Suppressor macrophage treated with lipopolysaccharide for 4 hours (primary cell): ENCODE measurements around the gene STAMBPL1.

Experiments
- DNase-seq: peaks from one replicate; pipeline ENCODE4 v3.0.0-alpha.2; 2020

STAMBPL1 gene

GRCh38 chr10:88896372-88896993 is 16.4 kb downstream of the STAMBPL1 start:
- no peak for DNase-seq

GRCh38 chr10:88896994-88897853 is 17.2 kb downstream of the STAMBPL1 start:
- DNase-seq: no peak

GRCh38 chr10:88898727-88899126 is 18.7 kb downstream of the STAMBPL1 start:
- DNase-seq: no peak

GRCh38 chr10:88899886-88900285 is 19.8 kb downstream of the STAMBPL1 start:
- DNase-seq: no peak

GRCh38 chr10:88901206-88901983 is 21.4 kb downstream of the STAMBPL1 start:
- peak; percentile 88 for DNase-seq

- DNase-seq: no peak
These were observed 22.1 kb downstream of the STAMBPL1 start for GRCh38 chr10:88901984-88902789.

GRCh38 chr10:88903715-88904114 is 23.7 kb downstream of the STAMBPL1 start:
- no peak for DNase-seq

GRCh38 chr10:88906921-88907320 is 26.9 kb downstream of the STAMBPL1 start:
- no peak for DNase-seq

GRCh38 chr10:88908194-88908593 is 28.1 kb downstream of the STAMBPL1 start:
- no peak for DNase-seq

GRCh38 chr10:88911116-88911515 is 31.1 kb downstream of the STAMBPL1 start:
- DNase-seq: no peak

GRCh38 chr10:88911851-88912250 is 31.8 kb downstream of the STAMBPL1 start:
- DNase-seq: no peak

- DNase-seq: no peak
These were observed 33.1 kb downstream of the STAMBPL1 start for GRCh38 chr10:88913127-88913526.

- DNase-seq: no peak
These were observed 33.7 kb downstream of the STAMBPL1 start for GRCh38 chr10:88913788-88914187.

- DNase-seq: no peak
These were observed 35.7 kb downstream of the STAMBPL1 start for GRCh38 chr10:88915781-88916180.

GRCh38 chr10:88916231-88916630 is 36.2 kb downstream of the STAMBPL1 start:
- no peak for DNase-seq

GRCh38 chr10:88916986-88917385 is 36.9 kb downstream of the STAMBPL1 start:
- no peak for DNase-seq

GRCh38 chr10:88918191-88918905 is 38.3 kb downstream of the STAMBPL1 start:
- no peak for DNase-seq

- no peak for DNase-seq
These were observed 39.0 kb downstream of the STAMBPL1 start for GRCh38 chr10:88919041-88919440.

GRCh38 chr10:88920198-88920597 is 40.2 kb downstream of the STAMBPL1 start:
- DNase-seq: no peak

GRCh38 chr10:88920986-88921593 is 41.0 kb downstream of the STAMBPL1 start:
- DNase-seq: no peak

GRCh38 chr10:88922041-88922440 is 42.0 kb downstream of the STAMBPL1 start:
- DNase-seq: no peak

- DNase-seq: no peak
These were observed 43.5 kb downstream of the STAMBPL1 start for GRCh38 chr10:88923520-88923919.
